ENCODE results near the gene RLBP1. TPM values are rescaled to one million over a fixed set of nuclear protein-coding genes. Genes with fewer than 3 reads are reported as not detected.

Gene RLBP1
- total and polyA plus RNA-seq, 2 of the 13 experiments (the other 11 are each of a cell fraction or from before 2014, with no cell fraction given) = 0.07 TPM; not detected in 1

- in situ Hi-C loops (cut with HindIII; ENCODE audit: extremely low pct_ligation_motif_present, low pct_unique_long_range_greater_than_20kb) = no loop called here
- DNase-seq (ENCODE audit: low spot score) (no peak), ATAC-seq (no peak), FAIRE-seq (no peak)
- Histone ChIP-seq H2AFZ (ENCODE audit: low read length) (no peak overlapping the region), H3K4me1 (ENCODE audit: insufficient read depth, low read length) (peaks cover 6% of the 10 kb centered on the region; the same call in 1 of the 2 replicates), H3K79me2 (ENCODE audit: insufficient read depth, low read length) (no peaks in the 10 kb centered on the region), H3K4me2 (ENCODE audit: low read depth, low read length) (no peak overlapping the region), H3K27ac (ENCODE audit: extremely low read length, insufficient read depth, low read length) (no peak overlapping the region), H3K9me3 (ENCODE audit: low read length) (no peaks in the 10 kb centered on the region), H3K4me3 (replicated peaks in 1 of 3; ENCODE audit: insufficient read depth in 1 of 3, low read depth in 2 of 3, low read length in 3 of 3) (no peak overlapping the region), H4K20me1 (ENCODE audit: insufficient read depth, low read length) (no peaks in the 10 kb centered on the region), H3K9ac (ENCODE audit: insufficient read depth, low read depth, low read length) (no peak overlapping the region), H3K27me3 (ENCODE audit: control insufficient read depth in 1 of 2, insufficient read depth in 2 of 2, low read length in 2 of 2) (no peaks in the 10 kb centered on the region), H3K36me3 (replicated peaks in 1 of 2; ENCODE audit: control insufficient read depth in 1 of 2, insufficient read depth in 2 of 2, low read length in 2 of 2) (no peaks in the 10 kb centered on the region)
- 38% methylated on average over 4 of the region's 5 CpGs for WGBS (ENCODE audit: low lambda C conversion rate)
- intact Hi-C loops (cut with micrococcal nuclease; ENCODE audit: unreplicated experiment) = no loop called here
- TF ChIP-seq ZKSCAN8 (CRISPR knock-in tag; IDR thresholded peaks at IDR 0.05; ENCODE audit: borderline replicate concordance) (no peak), FUBP1 (CRISPR knock-in tag; IDR thresholded peaks at IDR 0.05; ENCODE audit: borderline replicate concordance) (no peak), HNRNPLL (IDR thresholded peaks at IDR 0.05; ENCODE audit: low read depth, low read length, poor library complexity, severe bottlenecking) (no peak), ZFP90 (CRISPR knock-in tag; IDR thresholded peaks at IDR 0.05; ENCODE audit: borderline replicate concordance) (no peak), PLSCR1 (CRISPR knock-in tag; IDR thresholded peaks at IDR 0.05; ENCODE audit: borderline replicate concordance) (no peak), CC2D1A (CRISPR knock-in tag; IDR thresholded peaks at IDR 0.05) (no peak), ZNF160 (CRISPR knock-in tag; IDR thresholded peaks at IDR 0.05) (no peak), NFE2L1 (CRISPR knock-in tag; IDR thresholded peaks at IDR 0.05; ENCODE audit: borderline replicate concordance) (no peak), ZNF570 (CRISPR knock-in tag; IDR thresholded peaks at IDR 0.05; ENCODE audit: borderline replicate concordance) (no peak), CBX5 (CRISPR knock-in tag; IDR thresholded peaks at IDR 0.05; ENCODE audit: borderline replicate concordance) (no peak)
- CTCF ChIA-PET (ENCODE audit: low intra/inter-chr PET ratio, low total read pairs) = no interaction called here
- BruUV-seq (replicated peaks) = no TSS peak
- POLR2A ChIA-PET = no interaction called here
Observed at GRCh38 chr15:89211678-89212170, 9.7 kb downstream of the RLBP1 start.

Measured in HepG2 (cell line).